DOHH2 (cell line): ENCODE data around the gene RPN1.
"Not testable (repeated sequence)": the region's sequence is repeated elsewhere in the genome, so short reads cannot be mapped to it uniquely, and the experiment has no call there.

Source experiments
- H3F3A ChIP-seq: fragments of 200-600 bp; sonication (generic), shearing (Covaris generic); 2 replicates; pipeline ENCODE4 v1.6.0; 2016; ENCODE audit warnings: antibody characterized with exemption, mild to moderate bottlenecking; ENCODE audit not compliant: control insufficient read depth, insufficient read depth
- H3K27ac ChIP-seq: fragments of 200-600 bp; sonication (generic); 2 replicates; pipeline ENCODE4 v1.5.1; 2014; ENCODE audit warnings: low read depth, mild to moderate bottlenecking, low read length, moderate library complexity
- H3K27me3 ChIP-seq: fragments of 200-600 bp; sonication (generic); 2 replicates; pipeline ENCODE4 v1.6.1; 2014; ENCODE audit warnings: mild to moderate bottlenecking, low read length, mixed read lengths; ENCODE audit not compliant: control insufficient read depth
- H3K36me3 ChIP-seq: fragments of 200-600 bp; sonication (generic); 2 replicates; pipeline ENCODE4 v1.6.1; 2014; ENCODE audit warnings: mild to moderate bottlenecking, low read length, moderate library complexity, mixed read lengths; ENCODE audit not compliant: control insufficient read depth
- H3K4me1 ChIP-seq: fragments of 200-600 bp; sonication (generic); 2 replicates; pipeline ENCODE4 v1.6.1; 2014; ENCODE audit warnings: mild to moderate bottlenecking, low read length, mixed read lengths; ENCODE audit not compliant: control insufficient read depth
- H3K4me2 ChIP-seq: fragments of 200-600 bp; sonication (generic); 2 replicates; pipeline ENCODE4 v1.6.0; 2014; ENCODE audit warnings: mild to moderate bottlenecking, low read length, moderate library complexity
- H3K4me3 ChIP-seq: fragments of 200-600 bp; sonication (generic); 2 replicates; pipeline ENCODE4 v1.5.1; 2014; ENCODE audit warnings: mild to moderate bottlenecking, low read length, mixed read lengths
- H3K79me2 ChIP-seq: fragments of 200-600 bp; sonication (generic); 2 replicates; pipeline ENCODE4 v1.6.1; 2014; ENCODE audit warnings: mild to moderate bottlenecking, low read length, mixed read lengths; ENCODE audit not compliant: control insufficient read depth
- H3K9me2 ChIP-seq: fragments of 200-600 bp; sonication (generic); replicated peaks from 2 replicates; pipeline ENCODE4 v1.6.1; 2014; ENCODE audit warnings: mild to moderate bottlenecking, low read length, mixed read lengths; ENCODE audit not compliant: control insufficient read depth
- H3K9me3 ChIP-seq: fragments of 200-600 bp; sonication (generic); 2 replicates; pipeline ENCODE4 v1.6.1; 2014; ENCODE audit warnings: antibody characterized with exemption, low read length, mixed read lengths; ENCODE audit not compliant: control insufficient read depth, insufficient read depth
- H4K20me1 ChIP-seq: fragments of 200-600 bp; sonication (generic); 2 replicates; pipeline ENCODE4 v1.6.0; 2014; ENCODE audit warnings: low read depth, mild to moderate bottlenecking, antibody characterized with exemption, low read length, moderate library complexity; ENCODE audit not compliant: control insufficient read depth, insufficient read depth
- EZH2phosphoT487 ChIP-seq: fragments of 200-600 bp; sonication (generic); IDR thresholded peaks from 2 replicates; pipeline ENCODE4 v1.6.1; 2017; ENCODE audit warnings: borderline replicate concordance, mild to moderate bottlenecking, antibody characterized with exemption, low read length, moderate library complexity, mixed read lengths
- TF ChIP-seq, protein P1 (sequence below): fragments of 200-600 bp; sonication (generic); IDR thresholded peaks from one replicate; pipeline ENCODE4 v1.5.1; 2014; ENCODE audit warnings: antibody characterized with exemption, mild to moderate bottlenecking, low read depth, low read length; ENCODE audit not compliant: poor library complexity, severe bottlenecking

RPN1 gene

DNA sequence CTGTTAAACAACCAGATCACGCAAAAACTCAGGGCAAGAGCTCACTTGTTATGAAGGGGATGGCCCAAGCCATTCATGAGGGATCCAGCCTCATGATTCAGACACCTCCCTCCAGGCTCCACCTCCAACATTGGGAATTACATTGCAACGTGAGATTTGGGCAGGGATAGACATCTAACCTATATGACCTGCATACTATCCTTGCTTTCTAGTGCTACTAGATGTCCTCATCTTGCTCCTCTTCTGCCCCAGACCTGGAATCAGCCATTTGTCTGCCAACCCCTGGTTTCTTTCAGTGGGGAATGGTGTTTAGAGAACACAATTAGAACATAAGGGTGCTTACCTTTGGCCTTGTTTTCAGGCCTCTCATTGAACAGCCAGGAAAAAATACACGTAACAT, 63.2 kb downstream of the RPN1 start:
- Histone ChIP-seq H3K27ac (no peak overlapping the region), H3K36me3 (no peaks in the 10 kb centered on the region), H3K4me1 (no peaks in the 10 kb centered on the region), H3F3A (no peaks in the 10 kb centered on the region), H3K9me2 (no peaks in the 10 kb centered on the region), H3K9me3 (no peaks in the 10 kb centered on the region), H3K27me3 (no peaks in the 10 kb centered on the region), H3K4me3 (no peak overlapping the region), H3K79me2 (no peaks in the 10 kb centered on the region), H3K4me2 (no peak overlapping the region), H4K20me1 (no peaks in the 10 kb centered on the region)
- TF ChIP-seq, protein P1, sequence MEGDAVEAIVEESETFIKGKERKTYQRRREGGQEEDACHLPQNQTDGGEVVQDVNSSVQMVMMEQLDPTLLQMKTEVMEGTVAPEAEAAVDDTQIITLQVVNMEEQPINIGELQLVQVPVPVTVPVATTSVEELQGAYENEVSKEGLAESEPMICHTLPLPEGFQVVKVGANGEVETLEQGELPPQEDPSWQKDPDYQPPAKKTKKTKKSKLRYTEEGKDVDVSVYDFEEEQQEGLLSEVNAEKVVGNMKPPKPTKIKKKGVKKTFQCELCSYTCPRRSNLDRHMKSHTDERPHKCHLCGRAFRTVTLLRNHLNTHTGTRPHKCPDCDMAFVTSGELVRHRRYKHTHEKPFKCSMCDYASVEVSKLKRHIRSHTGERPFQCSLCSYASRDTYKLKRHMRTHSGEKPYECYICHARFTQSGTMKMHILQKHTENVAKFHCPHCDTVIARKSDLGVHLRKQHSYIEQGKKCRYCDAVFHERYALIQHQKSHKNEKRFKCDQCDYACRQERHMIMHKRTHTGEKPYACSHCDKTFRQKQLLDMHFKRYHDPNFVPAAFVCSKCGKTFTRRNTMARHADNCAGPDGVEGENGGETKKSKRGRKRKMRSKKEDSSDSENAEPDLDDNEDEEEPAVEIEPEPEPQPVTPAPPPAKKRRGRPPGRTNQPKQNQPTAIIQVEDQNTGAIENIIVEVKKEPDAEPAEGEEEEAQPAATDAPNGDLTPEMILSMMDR, result no peak
- TF ChIP-seq EZH2phosphoT487, result no peak

DNA sequence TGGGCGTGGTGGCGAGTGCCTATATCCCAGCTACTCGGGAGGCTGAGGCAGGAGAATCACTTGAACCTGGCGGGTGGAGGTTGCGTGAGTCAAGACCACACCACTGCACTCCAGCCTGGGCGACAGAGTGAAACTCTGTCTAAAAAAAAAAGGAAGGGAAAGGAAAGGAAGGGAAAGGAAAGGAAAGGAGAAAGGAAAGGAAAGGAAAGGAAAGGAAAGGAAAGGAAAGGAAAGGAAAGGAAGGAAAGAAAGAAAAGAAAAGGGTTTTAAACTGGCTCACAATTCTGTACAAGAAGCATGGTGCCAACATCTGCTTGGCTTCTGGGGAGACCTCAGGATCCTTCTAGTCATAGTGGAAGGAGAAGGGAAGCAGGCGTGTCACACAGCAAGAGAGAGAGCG, 63.7 kb downstream of the RPN1 start:
- not testable (repeated sequence) for H3K4me1 ChIP-seq, H3K79me2 ChIP-seq

DNA sequence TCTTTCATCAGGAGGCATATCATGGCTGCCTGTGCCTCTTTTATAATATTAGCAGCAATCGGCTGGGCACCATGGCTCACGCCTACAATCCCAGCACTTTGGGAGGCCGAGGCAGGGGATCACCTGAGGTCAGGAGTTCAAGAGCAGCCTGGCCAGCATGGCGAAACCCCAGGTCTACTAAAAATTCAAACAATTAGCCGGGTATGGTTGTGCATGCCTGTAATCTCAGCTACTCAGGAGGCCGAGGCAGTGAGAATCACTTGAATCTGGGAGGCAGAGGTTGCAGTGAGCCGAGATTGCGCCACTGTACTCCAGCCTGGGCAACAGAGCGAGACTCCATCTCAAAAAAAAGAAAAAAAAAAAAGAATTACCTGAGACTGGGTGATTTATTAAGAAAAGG, 64.2 kb downstream of the RPN1 start:
- not testable (repeated sequence) for H3K36me3 ChIP-seq, H3K79me2 ChIP-seq, H3K9me2 ChIP-seq, H3K4me3 ChIP-seq, H3K9me3 ChIP-seq, H4K20me1 ChIP-seq, H3F3A ChIP-seq, H3K4me1 ChIP-seq, H3K27ac ChIP-seq, H3K27me3 ChIP-seq, H3K4me2 ChIP-seq

More for the DNA sequence above, 63.7 kb downstream of the RPN1 start:
- H3K9me3 ChIP-seq, H3K4me2 ChIP-seq, H3K27ac ChIP-seq, H4K20me1 ChIP-seq, H3K27me3 ChIP-seq, H3K4me3 ChIP-seq, H3K36me3 ChIP-seq, H3K9me2 ChIP-seq, H3F3A ChIP-seq: not testable (repeated sequence)

DNA sequence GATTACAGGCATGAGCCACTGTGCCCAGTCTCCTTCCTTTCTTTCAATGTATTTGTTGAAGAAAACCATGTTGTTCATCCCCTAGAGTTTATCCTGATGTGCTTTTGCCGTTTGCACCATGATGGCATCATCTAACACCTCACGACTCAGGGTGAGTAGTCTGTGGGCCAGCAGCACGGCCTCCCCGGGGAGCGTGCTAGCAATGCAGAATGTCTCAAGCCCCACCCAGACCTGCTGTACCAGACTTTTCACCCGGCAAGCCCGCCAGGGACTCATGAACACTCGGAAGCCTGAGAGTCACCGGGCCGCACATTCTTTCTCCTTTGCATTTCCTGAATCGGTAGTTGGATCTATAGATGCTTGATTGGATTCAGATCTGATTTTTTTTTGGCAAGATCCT, 64.6 kb downstream of the RPN1 start:
- no peaks in the 10 kb centered on the region for H3K9me2 ChIP-seq
- H3K27ac ChIP-seq, result no peak overlapping the region
- no peaks in the 10 kb centered on the region for H3K4me1 ChIP-seq
- TF ChIP-seq, protein P1, result no peak
- no peak for TF ChIP-seq EZH2phosphoT487
- H3K4me2 ChIP-seq, result no peak overlapping the region
- no peaks in the 10 kb centered on the region for H3K9me3 ChIP-seq
- no peaks in the 10 kb centered on the region for H3K27me3 ChIP-seq
- H3F3A ChIP-seq, result no peaks in the 10 kb centered on the region
- no peaks in the 10 kb centered on the region for H3K79me2 ChIP-seq
- H4K20me1 ChIP-seq, result no peaks in the 10 kb centered on the region
- no peak overlapping the region for H3K4me3 ChIP-seq
- H3K36me3 ChIP-seq, result no peaks in the 10 kb centered on the region
